OCI-LY7 (cell line): ENCODE measurements around the gene TBXT. TPM values are rescaled to one million over a fixed set of nuclear protein-coding genes. Genes with fewer than 3 reads are reported as not detected.

Source experiments
- Bru-seq: library from RNA; stranded (reverse); fragments of 400-500 nt; gene quantifications from one replicate; lab custom pipeline; 2021; lab: Mats Ljungman, UMichigan
- BruChase-seq, 2 experiments: library from RNA; stranded (reverse); fragments of 400-500 nt; gene quantifications; one replicate each; lab custom pipeline; 2021; lab: Mats Ljungman, UMichigan
- BruUV-seq: library from RNA; stranded (reverse); fragments of 400-500 nt; replicated peaks from 2 replicates; lab custom pipeline; 2021; lab: Mats Ljungman, UMichigan
- CTCF ChIA-PET: fragments of 300-600 bp; sonication (Branson Sonifier 250); formaldehyde crosslinking; loops from one replicate; lab custom pipeline; 2022; ENCODE audit warnings: antibody characterized with exemption; ENCODE audit not compliant: unreplicated experiment; lab: Charles Lee
- POLR2A ChIA-PET: fragments of 300-600 bp; sonication (Branson Sonifier 250); formaldehyde crosslinking; loops from one replicate; lab custom pipeline; 2022; ENCODE audit warnings: antibody characterized with exemption; lab: Charles Lee
- DNase-seq: peaks from one replicate; pipeline ENCODE4 v3.0.0-alpha.2; 2015; ENCODE audit warnings: low spot score
- H2AFZ ChIP-seq: fragments of 200-600 bp; sonication (generic), shearing (Covaris generic); 2 replicates; pipeline ENCODE4 v1.6.1; 2014; ENCODE audit warnings: mild to moderate bottlenecking, antibody characterized with exemption, low read length, moderate library complexity
- H3K27ac ChIP-seq: fragments of 200-600 bp; sonication (generic); 2 replicates; pipeline ENCODE4 v1.5.1; 2014; ENCODE audit warnings: mixed run types, low read depth, mild to moderate bottlenecking, moderate library complexity, low read length, inconsistent platforms; ENCODE audit not compliant: poor library complexity, severe bottlenecking
- H3K36me3 ChIP-seq: fragments of 200-600 bp; sonication (generic); 2 replicates; pipeline ENCODE4 v1.6.1; 2014; ENCODE audit warnings: mild to moderate bottlenecking, antibody characterized with exemption, low read length, moderate library complexity, mixed read lengths; ENCODE audit not compliant: insufficient read depth
- H3K4me1 ChIP-seq: fragments of 200-600 bp; sonication (generic); 2 replicates; pipeline ENCODE4 v1.5.1; 2014; ENCODE audit warnings: mild to moderate bottlenecking, low read length; ENCODE audit not compliant: insufficient read depth, poor library complexity, severe bottlenecking
- H3K4me2 ChIP-seq: fragments of 200-600 bp; sonication (generic); 2 replicates; pipeline ENCODE4 v1.6.1; 2014; ENCODE audit warnings: mild to moderate bottlenecking, low read length
- H3K4me3 ChIP-seq: fragments of 200-600 bp; sonication (generic); 2 replicates; pipeline ENCODE4 v1.5.1; 2014; ENCODE audit warnings: mild to moderate bottlenecking, low read depth, low read length; ENCODE audit not compliant: poor library complexity, severe bottlenecking
- H3K79me2 ChIP-seq: fragments of 200-600 bp; sonication (generic); 2 replicates; pipeline ENCODE4 v1.6.1; 2016; ENCODE audit warnings: low read depth, mild to moderate bottlenecking, low read length, moderate library complexity, mixed read lengths; ENCODE audit not compliant: insufficient read depth
- H3K9me2 ChIP-seq: fragments of 200-600 bp; sonication (generic); 2 replicates; pipeline ENCODE4 v1.6.1; 2016; ENCODE audit warnings: mild to moderate bottlenecking, low read length, mixed read lengths; ENCODE audit not compliant: insufficient read depth
- H3K9me3 ChIP-seq: fragments of 200-600 bp; sonication (generic); 2 replicates; pipeline ENCODE4 v1.6.1; 2014; ENCODE audit warnings: mild to moderate bottlenecking, mixed run types, low read length, mixed read lengths
- H4K20me1 ChIP-seq: fragments of 200-600 bp; sonication (generic); 2 replicates; pipeline ENCODE4 v1.6.1; 2014; ENCODE audit warnings: mild to moderate bottlenecking, antibody characterized with exemption, low read length, moderate library complexity, mixed read lengths; ENCODE audit not compliant: insufficient read depth
- EZH2phosphoT487 ChIP-seq: fragments of 200-600 bp; sonication (generic); IDR thresholded peaks from 2 replicates; pipeline ENCODE4 v1.6.1; 2018; ENCODE audit warnings: low read depth, borderline replicate concordance, mild to moderate bottlenecking, mixed run types, antibody characterized with exemption, low read length, moderate library complexity, mixed read lengths
- intact Hi-C: fragments of 100-400 bp; cut with micrococcal nuclease; formaldehyde crosslinking; loops from one replicate; pipeline ENCODE4 v1.10.0; 2022; ENCODE audit not compliant: unreplicated experiment
- long read RNA-seq: library from polyadenylated mRNA; stranded (forward); transcript quantifications from one replicate; pipeline ENCODE4 v2.0.0, GENCODE V29; 2022
- total RNA-seq, 2 experiments: library from RNA; depleted of rRNA in 1 of 2; stranded (reverse); fragments of >200 nt in 1 of 2; shearing (Covaris generic) in 1 of 2; gene quantifications; 2 replicates each; pipeline ENCODE4 v1.2.3, GENCODE V29; 2014 to 2022
- TF ChIP-seq, protein P1 (sequence below): fragments of 200-600 bp; sonication (generic); conservative IDR thresholded peaks from 2 replicates; pipeline ENCODE4 v1.5.1; 2014; ENCODE audit warnings: mild to moderate bottlenecking, antibody characterized with exemption, low read length, moderate library complexity, mixed read lengths

TBXT gene, protein sequence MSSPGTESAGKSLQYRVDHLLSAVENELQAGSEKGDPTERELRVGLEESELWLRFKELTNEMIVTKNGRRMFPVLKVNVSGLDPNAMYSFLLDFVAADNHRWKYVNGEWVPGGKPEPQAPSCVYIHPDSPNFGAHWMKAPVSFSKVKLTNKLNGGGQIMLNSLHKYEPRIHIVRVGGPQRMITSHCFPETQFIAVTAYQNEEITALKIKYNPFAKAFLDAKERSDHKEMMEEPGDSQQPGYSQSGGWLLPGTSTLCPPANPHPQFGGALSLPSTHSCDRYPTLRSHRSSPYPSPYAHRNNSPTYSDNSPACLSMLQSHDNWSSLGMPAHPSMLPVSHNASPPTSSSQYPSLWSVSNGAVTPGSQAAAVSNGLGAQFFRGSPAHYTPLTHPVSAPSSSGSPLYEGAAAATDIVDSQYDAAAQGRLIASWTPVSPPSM
- total RNA-seq (2014; rRNA removed; shearing (Covaris generic)): 0.44 and 1.0 TPM in 2 replicates
- total RNA-seq (2022): 4.2 and 5.3 TPM in 2 replicates
- Bru-seq, nascent RNA: percentile 42 among the genes with signal in this experiment
- BruChase-seq, experiment 1, labeled RNA remaining after a 6-hour chase: percentile 42 among the genes with signal in this experiment
- percentile 45 among the genes with signal in this experiment for BruChase-seq, experiment 2, labeled RNA remaining after a 2-hour chase
- long read RNA-seq, partial matches to known transcripts: 2 of 5 reads
- long read RNA-seq, other reads (novel, unspliced or antisense): 3 of 5 reads

DNA sequence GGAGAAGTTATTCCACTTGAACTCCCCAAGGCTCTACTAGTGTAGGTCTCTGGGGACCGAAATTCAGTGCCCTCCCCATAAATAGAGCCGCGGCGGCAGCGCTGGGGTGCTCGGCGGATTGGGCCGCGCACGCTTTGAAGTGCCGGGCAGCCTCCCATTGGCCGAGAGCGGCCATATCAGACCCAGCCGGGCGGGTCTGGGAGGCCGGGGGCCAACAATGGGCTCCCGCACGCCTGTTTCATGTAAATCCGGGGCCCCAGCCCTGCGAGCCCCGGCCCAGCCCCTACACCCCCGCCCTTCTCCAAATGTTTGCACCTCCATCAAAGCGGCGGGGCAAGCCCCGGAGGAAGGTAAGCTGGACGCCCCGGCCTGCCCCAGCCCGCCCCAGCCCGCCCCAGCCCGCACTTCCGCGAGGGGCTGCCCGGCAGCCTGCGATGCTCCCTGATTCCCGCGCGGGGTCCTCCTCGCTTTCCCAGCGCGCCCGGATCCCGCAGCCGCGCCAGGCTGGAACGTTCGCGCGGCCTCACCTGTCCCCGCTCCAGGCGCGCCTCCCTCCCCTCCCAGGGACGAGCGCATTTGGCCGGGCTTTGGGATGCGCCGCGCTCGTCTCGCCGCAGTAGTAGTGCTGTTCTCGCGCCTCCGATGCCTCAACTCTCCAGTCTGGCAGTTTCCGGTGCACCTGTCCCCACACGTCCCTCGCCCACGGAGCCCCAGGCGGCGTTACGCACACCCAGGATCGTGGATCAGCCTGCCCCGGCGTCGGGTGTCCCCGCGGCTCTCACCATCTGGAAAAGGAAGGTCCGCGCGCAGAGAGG, at the start of gene TBXT:
Gene TBXT, minus strand, starts transcription at position 51 of the 815 bp plus-strand sequence. CDS start 260 bp downstream, outside the sequence.
- BruUV-seq: no TSS peak
- POLR2A ChIA-PET: no interaction called here

GRCh38 chr6:166207284-166207561, 39.6 kb upstream of the TBXT start:
- intact Hi-C loops: no loop called here
- Histone ChIP-seq H4K20me1 (no peaks in the 10 kb centered on the region), H3K9me3 (peaks cover 10% of the 10 kb centered on the region), H3K79me2 (no peaks in the 10 kb centered on the region), H3K36me3 (no peaks in the 10 kb centered on the region), H2AFZ (no peak overlapping the region), H3K9me2 (no peaks in the 10 kb centered on the region), H3K4me3 (no peak overlapping the region), H3K4me2 (no peak overlapping the region), H3K4me1 (peaks cover 39% of the 10 kb centered on the region), H3K27ac (no peak overlapping the region)
- ChIA-PET POLR2A (interaction anchor here (0.6 to 1.2 kb wide), 5 partner anchors 9 to 743 kb away, joined by 3 to 7 read pairs (median 4); no protein-coding TSS in a partner anchor), CTCF (no interaction called here)
- TF ChIP-seq, protein P1, sequence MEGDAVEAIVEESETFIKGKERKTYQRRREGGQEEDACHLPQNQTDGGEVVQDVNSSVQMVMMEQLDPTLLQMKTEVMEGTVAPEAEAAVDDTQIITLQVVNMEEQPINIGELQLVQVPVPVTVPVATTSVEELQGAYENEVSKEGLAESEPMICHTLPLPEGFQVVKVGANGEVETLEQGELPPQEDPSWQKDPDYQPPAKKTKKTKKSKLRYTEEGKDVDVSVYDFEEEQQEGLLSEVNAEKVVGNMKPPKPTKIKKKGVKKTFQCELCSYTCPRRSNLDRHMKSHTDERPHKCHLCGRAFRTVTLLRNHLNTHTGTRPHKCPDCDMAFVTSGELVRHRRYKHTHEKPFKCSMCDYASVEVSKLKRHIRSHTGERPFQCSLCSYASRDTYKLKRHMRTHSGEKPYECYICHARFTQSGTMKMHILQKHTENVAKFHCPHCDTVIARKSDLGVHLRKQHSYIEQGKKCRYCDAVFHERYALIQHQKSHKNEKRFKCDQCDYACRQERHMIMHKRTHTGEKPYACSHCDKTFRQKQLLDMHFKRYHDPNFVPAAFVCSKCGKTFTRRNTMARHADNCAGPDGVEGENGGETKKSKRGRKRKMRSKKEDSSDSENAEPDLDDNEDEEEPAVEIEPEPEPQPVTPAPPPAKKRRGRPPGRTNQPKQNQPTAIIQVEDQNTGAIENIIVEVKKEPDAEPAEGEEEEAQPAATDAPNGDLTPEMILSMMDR: no peak
- TF ChIP-seq EZH2phosphoT487: no peak
- no peak for DNase-seq
- no TSS peak for BruUV-seq

More for the DNA sequence above, at the start of gene TBXT:
- Histone ChIP-seq H3K4me3 (peak within 1 kb of the TSS; percentile 72), H2AFZ (peak within 1 kb of the TSS; percentile 67; the same call in 1 of the 2 replicates), H3K79me2 (no peaks in the 10 kb centered on the region), H3K4me1 (peaks cover 20% of the 10 kb centered on the region), H3K4me2 (peak within 1 kb of the TSS; percentile 73), H3K36me3 (no peaks in the 10 kb centered on the region), H4K20me1 (no peaks in the 10 kb centered on the region), H3K27ac (no peak within 1 kb of the TSS), H3K9me2 (no peaks in the 10 kb centered on the region), H3K9me3 (no peaks in the 10 kb centered on the region)
- intact Hi-C loops: loop anchor here (2.0 kb wide), 1 partner anchor 61 kb away; no protein-coding TSS in a partner anchor
- CTCF ChIA-PET: interaction anchor here (0.6 kb wide), 2 partner anchors 36 to 237 kb away, joined by 6 to 11 read pairs; no protein-coding TSS in a partner anchor
- DNase-seq: peak; percentile 64
- TF ChIP-seq, protein P1: 0 out of 2 replicates have a peak, but pooled peaks have one; percentile 22
- no peak for TF ChIP-seq EZH2phosphoT487
